Measurements from ENCODE around the gene SDF2L1. TPM values are rescaled to one million over a fixed set of nuclear protein-coding genes. Genes with fewer than 3 reads are reported as not detected.

The SDF2L1 gene
- total and polyA plus RNA-seq, 2 of the 13 experiments (the other 11 are each of a cell fraction or from before 2014, with no cell fraction given): 18.0 to 57.4 TPM

- no peak for TF ChIP-seq HMGXB3 (CRISPR knock-in tag; IDR thresholded peaks at IDR 0.05; ENCODE audit: borderline replicate concordance)
- no peak for TF ChIP-seq CBFB (CRISPR knock-in tag; IDR thresholded peaks at IDR 0.05)
- peak; percentile 21; the same call in 1 of the 2 replicates for TF ChIP-seq MTA1 (CRISPR knock-in tag; IDR thresholded peaks at IDR 0.05; ENCODE audit: borderline replicate concordance)
- TF ChIP-seq ZNF780A (CRISPR knock-in tag; IDR thresholded peaks at IDR 0.05): no peak
- TF ChIP-seq AKAP8 (CRISPR knock-in tag; IDR thresholded peaks at IDR 0.05): peak; percentile 95
- TF ChIP-seq KDM6A (CRISPR knock-in tag; IDR thresholded peaks at IDR 0.05; ENCODE audit: low read depth): no peak
- TF ChIP-seq BRD4 (CRISPR knock-in tag; IDR thresholded peaks at IDR 0.05): no peak; the same call in 1 of the 2 replicates
- TF ChIP-seq DZIP1 (CRISPR knock-in tag; IDR thresholded peaks at IDR 0.05): peak; percentile 85
- no peak for TF ChIP-seq GPN1 (CRISPR knock-in tag; IDR thresholded peaks at IDR 0.05; ENCODE audit: borderline replicate concordance)
- no peak for TF ChIP-seq NONO (IDR thresholded peaks at IDR 0.05)
- TF ChIP-seq NONO (CRISPR knock-in tag; conservative IDR thresholded peaks at IDR 0.05): peak; percentile 76
- no peak; the same call in 1 of the 2 replicates for TF ChIP-seq ZNF350 (CRISPR knock-in tag; IDR thresholded peaks at IDR 0.05; ENCODE audit: borderline replicate concordance, low read depth)
- no peak for TF ChIP-seq TEAD2 (CRISPR knock-in tag; IDR thresholded peaks at IDR 0.05)
- no peak for TF ChIP-seq ZNF431 (CRISPR knock-in tag; IDR thresholded peaks at IDR 0.05; ENCODE audit: borderline replicate concordance, low read depth)
- TF ChIP-seq SKI (IDR thresholded peaks at IDR 0.05; ENCODE audit: partially characterized antibody): no peak
- no peak for TF ChIP-seq SNAPC4 (CRISPR knock-in tag; IDR thresholded peaks at IDR 0.05)
Observed at GRCh38 chr22:21657360-21658032, 15.4 kb downstream of the SDF2L1 start (continued).
